Activated CD8-positive, alpha-beta memory T cell treated with anti-CD3 and anti-CD28 coated beads, Interleukin-2, amount 50 U/mL, for 4 hours (primary cell): ENCODE results near the gene OR51Q1.

Source experiments
- DNase-seq: peaks from one replicate; pipeline ENCODE4 v3.0.0-alpha.2; 2020

Gene OR51Q1, protein sequence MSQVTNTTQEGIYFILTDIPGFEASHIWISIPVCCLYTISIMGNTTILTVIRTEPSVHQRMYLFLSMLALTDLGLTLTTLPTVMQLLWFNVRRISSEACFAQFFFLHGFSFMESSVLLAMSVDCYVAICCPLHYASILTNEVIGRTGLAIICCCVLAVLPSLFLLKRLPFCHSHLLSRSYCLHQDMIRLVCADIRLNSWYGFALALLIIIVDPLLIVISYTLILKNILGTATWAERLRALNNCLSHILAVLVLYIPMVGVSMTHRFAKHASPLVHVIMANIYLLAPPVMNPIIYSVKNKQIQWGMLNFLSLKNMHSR

DNA sequence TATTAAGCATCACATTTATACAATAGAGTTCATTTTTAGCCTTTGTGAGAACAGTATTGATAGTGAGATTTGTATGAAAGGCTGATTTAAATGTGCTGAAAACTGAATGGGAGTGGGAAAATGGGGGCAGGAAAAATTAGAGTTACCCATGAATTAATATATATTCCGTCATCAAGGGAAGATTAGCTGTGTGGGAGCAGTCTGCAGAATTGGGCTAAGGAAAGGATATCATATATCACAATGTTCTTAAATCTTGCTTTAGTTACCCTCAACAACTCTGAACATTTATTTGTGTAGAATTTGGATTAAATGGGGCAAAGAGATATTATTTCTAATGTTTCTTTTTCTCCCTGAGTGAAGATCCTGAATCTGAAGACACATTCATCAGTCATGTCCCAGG lies at the start of gene OR51Q1:
TSS of gene OR51Q1 (plus strand) at position 301 of the 400 bp plus-strand sequence. CDS start at position 391, 90 bp downstream.
- DNase-seq, result no peak

DNA sequence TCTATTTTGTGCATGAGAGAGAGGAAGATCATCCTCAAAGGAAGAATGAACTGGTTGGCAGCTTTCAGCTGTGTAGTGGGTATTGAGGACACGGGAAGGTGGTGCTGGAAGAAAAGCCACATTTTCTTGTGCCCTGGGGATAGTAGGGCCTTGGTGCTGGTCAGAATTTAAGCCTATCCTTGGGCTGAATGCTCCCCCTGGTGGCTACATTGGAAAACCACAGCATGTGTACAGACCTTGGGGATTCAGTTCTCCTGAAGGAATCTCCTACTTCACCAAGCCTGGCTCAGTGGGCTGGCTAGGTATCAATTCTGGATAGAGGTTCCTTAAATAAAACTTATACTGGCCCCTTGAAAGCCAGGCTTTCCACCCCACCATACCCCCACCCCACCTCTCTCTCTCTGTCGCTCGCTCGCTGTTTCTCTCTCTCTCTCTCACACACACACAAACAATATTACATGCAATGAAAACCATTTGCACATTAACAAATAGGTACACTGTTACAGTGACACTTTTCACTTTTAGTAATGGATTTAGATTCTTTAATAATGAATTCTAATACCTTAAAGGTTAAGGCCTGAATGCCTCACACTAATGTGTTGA lies 41.1 kb upstream of the OR51Q1 start:
- no peak for DNase-seq

DNA sequence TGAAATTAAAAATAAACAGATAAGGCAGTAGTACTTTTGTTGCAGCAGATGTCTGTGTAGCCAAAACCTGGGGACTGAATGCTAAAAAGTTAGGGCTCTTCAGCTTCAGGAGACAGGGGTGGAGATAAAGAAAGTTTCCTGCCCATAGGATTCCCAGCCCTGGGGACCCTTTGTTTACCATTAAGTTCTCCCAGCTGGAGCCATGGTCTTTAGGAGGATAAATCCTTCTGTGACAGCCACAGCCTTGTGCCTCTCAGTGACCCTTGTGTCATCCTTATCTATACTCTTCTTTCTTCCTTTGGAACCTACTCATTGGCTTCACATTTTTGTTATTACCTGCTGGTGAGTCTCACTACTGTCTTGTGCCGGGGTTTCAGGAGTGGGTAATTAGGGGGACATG lies 38.3 kb upstream of the OR51Q1 start, which contains the start of gene OR51M1:
TSS of gene OR51M1 (plus strand) at position 237 of the 400 bp plus-strand sequence. CDS start 5,587 bp downstream, outside the sequence.
- no peak for DNase-seq

DNA sequence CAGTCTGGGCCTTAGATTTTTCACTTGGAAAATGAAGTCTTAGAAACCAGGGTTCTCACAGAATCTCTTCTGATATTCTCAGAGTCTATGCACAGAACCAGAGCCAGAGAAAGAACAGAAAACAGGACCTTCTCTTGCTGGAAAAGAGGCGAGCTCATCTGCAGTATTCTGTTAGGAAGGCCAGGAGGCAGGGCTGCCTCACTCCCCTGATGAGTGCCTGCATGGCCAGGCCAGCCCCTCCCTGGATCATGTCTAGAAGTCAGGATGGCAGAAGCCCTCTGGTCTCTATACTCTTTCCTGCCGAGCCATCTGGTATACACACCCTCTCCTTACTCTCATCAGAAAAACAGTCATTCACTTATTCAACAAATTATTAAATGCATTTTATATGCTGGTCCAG lies 37.6 kb upstream of the OR51Q1 start:
- no peak for DNase-seq

- no peak for DNase-seq
Observed at GRCh38 chr11:5390210-5390609, 31.7 kb upstream of the OR51Q1 start.

DNA sequence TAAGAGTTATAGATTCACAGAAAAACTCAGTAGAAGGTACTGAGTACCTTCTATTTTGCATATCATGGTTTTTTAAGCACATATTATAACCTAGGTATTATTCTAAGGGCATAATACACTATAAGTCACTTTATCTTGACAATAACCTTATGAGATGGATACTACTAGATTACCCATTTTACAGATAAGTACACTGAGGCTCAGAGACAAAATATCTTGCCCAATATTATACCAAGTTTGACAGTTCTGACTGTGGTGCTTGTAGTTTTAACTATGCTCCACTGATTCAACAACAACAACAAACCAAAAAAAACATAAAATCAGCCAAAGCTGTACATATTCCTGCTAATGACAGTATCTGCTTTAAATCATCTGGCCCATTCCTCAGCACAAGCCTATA lies 27.8 kb upstream of the OR51Q1 start:
- DNase-seq, result no peak

GRCh38 chr11:5398936-5399335 lies 23.0 kb upstream of the OR51Q1 start:
- DNase-seq, result no peak

DNA sequence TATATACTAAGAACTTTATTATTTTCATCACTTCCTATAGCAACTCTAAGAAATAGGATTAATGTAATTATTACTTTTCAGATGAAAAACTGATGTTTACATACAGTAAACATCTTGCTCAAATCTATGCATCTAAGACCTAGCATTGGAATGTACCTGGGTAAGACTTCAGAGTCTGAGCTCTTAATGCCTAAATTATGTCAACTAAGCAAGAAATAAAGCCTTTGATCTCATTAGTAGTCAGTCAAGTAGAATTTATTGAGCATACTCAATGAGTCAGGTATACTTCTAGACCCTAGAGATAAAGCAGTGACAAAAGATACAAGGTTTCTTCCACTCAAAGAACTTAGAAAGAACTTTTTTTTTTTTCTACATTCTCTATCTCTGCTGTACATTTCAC lies 16.7 kb upstream of the OR51Q1 start:
- DNase-seq, result no peak

DNA sequence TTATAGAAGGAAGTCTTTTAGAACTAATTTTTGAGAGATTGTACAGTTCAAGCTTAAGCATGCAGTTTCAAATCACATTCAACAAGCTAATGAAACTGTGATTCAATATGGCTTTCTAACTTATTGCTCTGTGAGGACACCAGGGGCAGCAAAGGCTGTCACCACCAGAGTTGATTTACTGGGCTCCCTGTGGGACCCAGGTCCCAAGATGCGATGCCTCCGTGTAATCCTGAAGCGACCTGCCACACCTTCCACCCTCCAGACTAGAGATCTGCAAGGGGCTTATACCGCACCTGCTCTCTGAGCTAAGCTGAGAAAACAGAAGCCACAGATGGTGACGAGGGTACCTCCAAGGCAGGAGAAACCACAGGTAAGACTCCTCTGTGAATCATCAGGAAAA lies 918 bp upstream of the OR51Q1 start:
- no peak for DNase-seq

GRCh38 chr11:5423131-5423530 lies 1.2 kb downstream of the OR51Q1 start:
- no peak for DNase-seq

- DNase-seq, result no peak
Observed at GRCh38 chr11:5441414-5441813, 19.5 kb downstream of the OR51Q1 start, which contains the start of gene OR51I1. Gene OR51I1, minus strand, starts transcription at chr11:5441514. Its CDS starts 0 bp downstream, at chr11:5441514.

- DNase-seq, result no peak
Observed at GRCh38 chr11:5443835-5444393, 22.0 kb downstream of the OR51Q1 start.

DNA sequence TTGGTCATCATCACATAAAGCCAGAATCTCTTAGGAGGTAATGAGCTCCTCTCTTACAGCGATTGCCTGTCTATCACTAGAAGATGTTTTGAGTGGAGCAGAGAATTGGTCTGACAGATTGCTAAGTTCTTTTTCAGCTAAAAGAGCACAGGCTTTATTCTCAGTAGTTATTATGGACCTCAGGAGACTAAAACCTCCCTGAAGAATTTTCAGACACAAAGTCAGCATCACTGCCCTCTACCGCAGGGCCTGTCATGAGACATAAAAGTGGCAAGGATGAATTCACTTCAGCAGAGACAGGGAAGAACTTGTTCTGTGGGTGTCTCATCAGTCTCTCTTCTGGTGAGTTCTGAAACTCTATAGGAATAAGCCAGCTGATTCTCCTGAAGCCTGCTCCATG lies 27.1 kb downstream of the OR51Q1 start, which contains the start of gene OR51I2:
TSS of gene OR51I2 (plus strand) at position 301 of the 400 bp plus-strand sequence. CDS start 4,166 bp downstream, outside the sequence.
- DNase-seq, result no peak

DNA sequence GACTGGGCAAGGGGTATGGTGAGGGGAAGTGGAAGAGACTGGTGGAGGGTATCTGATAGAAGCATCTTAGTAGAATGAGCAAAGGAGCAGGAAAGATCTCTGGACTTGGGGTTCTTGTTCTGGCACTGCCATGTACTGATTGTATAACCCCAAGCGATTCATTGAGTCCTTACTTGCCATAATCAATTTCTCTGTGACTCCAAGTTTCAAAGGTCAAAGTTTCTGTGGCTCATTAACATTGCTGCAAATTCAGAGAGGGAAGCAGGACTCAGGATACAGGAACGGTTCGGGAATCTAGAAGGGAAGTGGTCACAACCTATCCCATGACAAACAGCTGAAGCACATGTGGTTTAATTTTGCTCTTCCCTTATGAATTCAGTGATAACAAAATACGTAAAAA lies 27.5 kb downstream of the OR51Q1 start:
- no peak for DNase-seq

DNA sequence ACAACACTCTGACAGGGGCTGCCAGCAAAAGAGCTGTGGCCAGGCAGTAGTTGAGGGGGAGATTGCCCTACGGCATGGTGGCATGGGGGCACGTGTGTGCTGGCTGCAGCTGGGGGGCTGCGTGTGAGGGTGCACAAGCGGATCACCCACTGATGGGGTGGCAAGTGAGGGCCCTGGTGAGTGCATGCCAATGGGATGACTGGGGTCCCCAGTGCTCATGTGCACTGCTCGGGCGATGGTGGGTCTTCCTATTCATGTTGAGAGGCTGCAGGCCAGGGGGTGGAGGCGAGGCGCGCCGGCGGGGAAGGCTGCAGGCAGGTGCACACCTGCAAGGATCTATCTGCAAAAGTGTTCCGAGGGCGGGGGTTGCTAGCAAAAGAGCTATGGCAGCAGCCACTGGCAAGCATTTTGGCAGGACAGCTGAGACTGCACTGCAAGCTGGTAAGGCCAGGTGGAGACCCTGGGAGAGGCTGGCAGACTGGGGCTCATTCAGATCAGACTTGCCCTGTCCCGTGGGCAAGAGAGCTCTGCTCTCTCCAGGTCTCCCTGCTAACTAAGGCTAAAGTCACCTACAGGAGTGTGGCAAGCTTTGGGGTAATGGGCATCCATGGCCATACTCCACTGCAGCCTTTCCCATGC lies 39.2 kb downstream of the OR51Q1 start:
- no peak for DNase-seq

DNA sequence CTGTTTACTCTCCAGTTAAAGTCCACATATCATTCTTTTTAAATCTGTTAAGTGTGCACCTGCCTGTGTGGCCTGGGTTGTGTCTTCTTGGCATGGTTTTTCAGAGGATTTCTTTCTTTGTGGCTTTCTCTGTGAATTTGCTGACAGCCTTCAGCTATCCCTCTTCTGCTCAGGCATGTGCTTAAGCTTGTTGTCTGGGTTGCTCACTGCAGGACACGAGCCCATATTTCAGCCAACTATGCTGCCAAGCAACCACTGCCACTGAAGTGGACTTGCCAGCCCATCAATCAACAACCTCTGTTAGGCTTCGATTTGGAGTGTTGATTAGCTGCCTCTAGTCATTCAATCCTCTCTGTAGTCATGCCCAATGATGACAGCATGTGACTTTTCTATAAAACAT lies 45.6 kb downstream of the OR51Q1 start:
- DNase-seq, result no peak
